Endodermal cell (in vitro differentiated cells): ENCODE data around the gene PLEKHG4B. TPM values are rescaled to one million over a fixed set of nuclear protein-coding genes. Genes with fewer than 3 reads are reported as not detected.

ENCODE experiments used
- DNase-seq: peaks from one replicate; pipeline ENCODE4 v3.0.0-alpha.2; 2017
- H3K27ac ChIP-seq: 2 replicates; pipeline ENCODE4 v1.5.1; 2013; ENCODE audit warnings: mild to moderate bottlenecking, low read depth, low read length, moderate library complexity
- H3K27me3 ChIP-seq: 2 replicates; pipeline ENCODE4 v1.6.1; 2013; ENCODE audit warnings: mild to moderate bottlenecking, low read length, moderate library complexity; ENCODE audit not compliant: insufficient read depth, control insufficient read depth, poor library complexity, severe bottlenecking
- H3K36me3 ChIP-seq: 2 replicates; pipeline ENCODE4 v1.7.0; 2013; ENCODE audit warnings: mild to moderate bottlenecking, low read length, moderate library complexity; ENCODE audit not compliant: control insufficient read depth, insufficient read depth
- H3K4me1 ChIP-seq: one replicate; pipeline ENCODE4 v1.7.0; 2013; ENCODE audit warnings: low read length; ENCODE audit not compliant: control insufficient read depth, insufficient read depth
- H3K4me3 ChIP-seq: 2 replicates; pipeline ENCODE4 v1.5.1; 2013; ENCODE audit warnings: mild to moderate bottlenecking, low read length, moderate library complexity
- H3K9ac ChIP-seq: 2 replicates; pipeline ENCODE4 v1.6.1; 2013; ENCODE audit warnings: mild to moderate bottlenecking, low read length, moderate library complexity; ENCODE audit not compliant: poor library complexity, severe bottlenecking; ENCODE audit errors: extremely low read depth
- H3K9me3 ChIP-seq: 2 replicates; pipeline ENCODE4 v1.6.1; 2013; ENCODE audit warnings: mild to moderate bottlenecking, low read length, moderate library complexity; ENCODE audit not compliant: control insufficient read depth
- H3K27ac Mint-ChIP-seq: 2 replicates; pipeline ENCODE4 v1.8.0; 2020; ENCODE audit warnings: mixed read lengths
- H3K27me3 Mint-ChIP-seq: 2 replicates; pipeline ENCODE4 v1.8.0; 2021; ENCODE audit warnings: mild to moderate bottlenecking, mixed read lengths; ENCODE audit not compliant: insufficient read depth
- H3K36me3 Mint-ChIP-seq: 2 replicates; pipeline ENCODE4 v1.8.0; 2020; ENCODE audit warnings: low read depth, mixed read lengths
- H3K4me1 Mint-ChIP-seq: 2 replicates; pipeline ENCODE4 v1.8.0; 2020; ENCODE audit warnings: mixed read lengths
- H3K4me3 Mint-ChIP-seq: 2 replicates; pipeline ENCODE4 v1.8.0; 2020; ENCODE audit warnings: mild to moderate bottlenecking, moderate library complexity, mixed read lengths
- H3K9me3 Mint-ChIP-seq: 2 replicates; pipeline ENCODE4 v1.8.0; 2020; ENCODE audit warnings: mild to moderate bottlenecking, mixed read lengths
- WGBS, 2 experiments: methylation state at CpG; one replicate each; pipeline versions ENCODE4 v1.1.5 to v1.1.7; 2013; ENCODE audit warnings: missing lambda C conversion rate in 2 of 2, mixed read lengths in 1 of 2; ENCODE audit not compliant: insufficient coverage in 1 of 2, insufficient read length in 1 of 2; 5-methylcytosine and 5-hydroxymethylcytosine counted together
- total RNA-seq, 2 donors: library from RNA; stranded (reverse); fragmentation: NEBNext Ultra II Directional in 1 of 2; extraction: Animal tissue kit (Norgen Biotek cat#: 25700) in 1 of 2; gene quantifications; 2 replicates in 1 of 2; 3 replicates in 1 of 2; pipeline ENCODE4 v1.2.1, GENCODE V29; 2021
- TF ChIP-seq, protein P1 (sequence below): fragments of 200-600 bp; sonication (generic); conservative IDR thresholded peaks from 2 replicates; pipeline ENCODE4 v1.5.0; 2021; ENCODE audit warnings: antibody characterized with exemption, mild to moderate bottlenecking

PLEKHG4B gene
- total RNA-seq, 2 donors from 2014 or later: 16.3 to 22.8 TPM

DNA sequence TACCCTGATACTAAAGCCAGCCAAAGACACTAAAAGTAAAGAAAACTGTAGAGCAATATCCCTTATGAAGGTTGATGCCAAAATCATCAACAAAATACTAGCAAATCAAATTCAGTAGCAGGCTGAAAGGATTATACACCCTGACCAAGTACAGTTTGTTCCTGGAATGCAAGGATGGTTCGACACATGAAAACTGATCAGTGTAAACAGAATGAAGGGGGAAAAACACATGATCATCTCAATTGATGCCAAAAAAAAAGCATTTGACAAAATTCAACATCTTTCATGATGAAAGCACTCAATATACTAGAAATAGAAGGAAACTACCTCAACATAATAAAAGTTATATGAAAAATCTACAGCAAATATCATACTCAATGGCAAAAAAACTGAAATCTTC is 55.8 kb downstream of the PLEKHG4B start:
- Mint-ChIP-seq H3K4me3 (no peak overlapping the region), H3K9me3 (peaks cover 30% of the 10 kb centered on the region), H3K27me3 (no peaks in the 10 kb centered on the region), H3K27ac (no peak overlapping the region), H3K36me3 (peaks cover 54% of the 10 kb centered on the region), H3K4me1 (no peaks in the 10 kb centered on the region)
- Histone ChIP-seq H3K27me3 (no peaks in the 10 kb centered on the region), H3K9me3 (peaks cover 15% of the 10 kb centered on the region), H3K27ac (no peak overlapping the region), H3K9ac (no peak overlapping the region), H3K36me3 (peaks cover 6% of the 10 kb centered on the region), H3K4me3 (no peak overlapping the region), H3K4me1 (no peaks in the 10 kb centered on the region)
- WGBS, 2 experiments: 90 to 100% methylated on average over 1 of the region's 1 CpG
- TF ChIP-seq, protein P1, sequence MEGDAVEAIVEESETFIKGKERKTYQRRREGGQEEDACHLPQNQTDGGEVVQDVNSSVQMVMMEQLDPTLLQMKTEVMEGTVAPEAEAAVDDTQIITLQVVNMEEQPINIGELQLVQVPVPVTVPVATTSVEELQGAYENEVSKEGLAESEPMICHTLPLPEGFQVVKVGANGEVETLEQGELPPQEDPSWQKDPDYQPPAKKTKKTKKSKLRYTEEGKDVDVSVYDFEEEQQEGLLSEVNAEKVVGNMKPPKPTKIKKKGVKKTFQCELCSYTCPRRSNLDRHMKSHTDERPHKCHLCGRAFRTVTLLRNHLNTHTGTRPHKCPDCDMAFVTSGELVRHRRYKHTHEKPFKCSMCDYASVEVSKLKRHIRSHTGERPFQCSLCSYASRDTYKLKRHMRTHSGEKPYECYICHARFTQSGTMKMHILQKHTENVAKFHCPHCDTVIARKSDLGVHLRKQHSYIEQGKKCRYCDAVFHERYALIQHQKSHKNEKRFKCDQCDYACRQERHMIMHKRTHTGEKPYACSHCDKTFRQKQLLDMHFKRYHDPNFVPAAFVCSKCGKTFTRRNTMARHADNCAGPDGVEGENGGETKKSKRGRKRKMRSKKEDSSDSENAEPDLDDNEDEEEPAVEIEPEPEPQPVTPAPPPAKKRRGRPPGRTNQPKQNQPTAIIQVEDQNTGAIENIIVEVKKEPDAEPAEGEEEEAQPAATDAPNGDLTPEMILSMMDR: no peak
- no peak for DNase-seq

DNA sequence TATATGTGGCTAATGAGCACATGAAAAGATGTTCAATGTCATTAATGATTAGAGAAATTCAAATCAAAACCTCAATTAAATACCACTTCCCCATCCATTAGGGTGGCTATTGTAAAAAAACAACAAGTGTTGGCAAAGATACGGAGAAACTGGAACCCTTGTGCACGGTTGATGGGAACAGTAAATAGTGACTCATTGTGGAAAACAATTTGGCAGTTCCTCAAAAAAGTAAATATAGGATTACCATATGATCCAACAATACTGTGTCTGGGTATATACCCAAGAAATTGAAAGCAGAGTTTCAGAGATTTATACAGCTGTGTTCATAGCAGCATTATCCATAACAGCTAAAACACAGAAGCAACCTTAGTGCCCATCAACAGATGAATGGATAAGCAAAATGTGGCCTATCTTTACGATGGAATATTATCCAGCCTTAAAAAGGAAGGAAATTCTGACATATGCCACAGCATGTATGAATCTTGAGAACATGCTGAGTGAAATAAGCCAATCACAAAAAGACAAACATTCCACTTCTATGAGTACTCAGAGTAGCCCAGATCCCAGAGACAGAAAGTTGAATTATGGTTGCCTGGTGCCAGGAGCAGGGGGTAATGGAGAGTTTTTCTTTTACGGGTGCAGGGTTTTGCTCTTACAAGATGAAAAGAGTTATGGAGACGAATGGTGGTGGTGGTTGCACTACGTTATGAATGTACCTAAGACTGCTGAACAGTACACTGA is 57.9 kb downstream of the PLEKHG4B start:
- 92 to 100% methylated on average over 3 to 6 of the region's 6 CpGs for WGBS, 2 experiments
- no peak for DNase-seq
- Histone ChIP-seq H3K27me3 (no peaks in the 10 kb centered on the region), H3K9ac (no peak overlapping the region), H3K36me3 (peaks cover 6% of the 10 kb centered on the region), H3K4me3 (no peak overlapping the region), H3K4me1 (no peaks in the 10 kb centered on the region), H3K27ac (no peak overlapping the region), H3K9me3 (peaks cover 15% of the 10 kb centered on the region)
- peaks cover 30% of the 10 kb centered on the region for H3K9me3 Mint-ChIP-seq
- TF ChIP-seq, protein P1: no peak
- peaks cover 46% of the 10 kb centered on the region for H3K36me3 Mint-ChIP-seq
- H3K27me3 Mint-ChIP-seq: no peaks in the 10 kb centered on the region
- no peak overlapping the region for H3K27ac Mint-ChIP-seq
- H3K4me3 Mint-ChIP-seq: no peak overlapping the region
- H3K4me1 Mint-ChIP-seq: no peaks in the 10 kb centered on the region

DNA sequence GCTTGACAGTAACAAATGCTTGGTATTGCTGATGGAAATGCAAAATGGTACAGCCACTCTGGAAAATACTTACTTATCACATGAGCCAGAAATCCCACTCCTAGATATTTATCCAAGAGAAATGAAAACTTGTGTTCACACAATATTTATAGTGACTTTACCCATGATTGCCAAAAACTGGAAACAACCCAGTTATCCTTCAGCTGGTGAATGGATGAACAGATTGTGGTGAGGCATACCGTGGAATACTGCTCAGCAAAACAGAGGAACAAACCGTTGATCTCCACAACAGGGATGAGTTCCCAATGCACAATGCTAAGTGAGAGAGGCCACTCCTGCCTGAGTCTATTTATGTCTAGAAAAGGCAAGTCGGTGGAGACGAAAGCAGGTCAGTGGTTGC is 58.8 kb downstream of the PLEKHG4B start:
- H3K36me3 Mint-ChIP-seq: peaks cover 47% of the 10 kb centered on the region
- Histone ChIP-seq H3K36me3 (peaks cover 6% of the 10 kb centered on the region), H3K4me1 (no peaks in the 10 kb centered on the region), H3K9ac (no peak overlapping the region), H3K4me3 (no peak overlapping the region), H3K9me3 (peaks cover 15% of the 10 kb centered on the region), H3K27ac (no peak overlapping the region), H3K27me3 (no peaks in the 10 kb centered on the region)
- DNase-seq: no peak
- no peaks in the 10 kb centered on the region for H3K27me3 Mint-ChIP-seq
- 91 to 93% methylated on average over 2 to 4 of the region's 4 CpGs for WGBS, 2 experiments
- H3K4me3 Mint-ChIP-seq: no peak overlapping the region
- TF ChIP-seq, protein P1: no peak
- peaks cover 26% of the 10 kb centered on the region for H3K9me3 Mint-ChIP-seq
- H3K4me1 Mint-ChIP-seq: no peaks in the 10 kb centered on the region
- no peak overlapping the region for H3K27ac Mint-ChIP-seq
